ENCODE results near the gene PACC1. TPM values are rescaled to one million over a fixed set of nuclear protein-coding genes. Genes with fewer than 3 reads are reported as not detected.

Gene PACC1
- total and polyA plus RNA-seq, 10 of the 15 experiments (the other 5 are each of a cell fraction or from before 2014, with no cell fraction given) = 16.1 to 29.7 (median 19.3) TPM

- TF ChIP-seq E4F1 (IDR thresholded peaks at IDR 0.05; ENCODE audit: borderline replicate concordance, partially characterized antibody) (no peak), POLR2A (IDR thresholded peaks at IDR 0.05; ENCODE audit: low read depth, low read length) (no peak), BMI1 (IDR thresholded peaks at IDR 0.05; ENCODE audit: borderline replicate concordance) (no peak), SP1 (IDR thresholded peaks at IDR 0.05; ENCODE audit: low read depth, low read length) (no peak), ATF2 (IDR thresholded peaks at IDR 0.05; ENCODE audit: low read length) (no peak)
Measured at GRCh38 chr1:212329105-212329504, 85.6 kb downstream of the PACC1 start (continued).

- Histone ChIP-seq H4K20me1 (ENCODE audit: control insufficient read depth, insufficient read depth) (no peaks in the 10 kb centered on the region), H3K79me2 (ENCODE audit: control insufficient read depth, insufficient read depth, low read length) (no peaks in the 10 kb centered on the region; the same call in 1 of the 2 replicates), H3K9me3 (replicated peaks; ENCODE audit: control insufficient read depth, insufficient read depth, low read length) (no peaks in the 10 kb centered on the region), H2AFZ (ENCODE audit: control insufficient read depth, low read depth, low read length) (no peak overlapping the region), H3K4me3 (no peak overlapping the region), H3K36me3 (ENCODE audit: control insufficient read depth in 2 of 2, insufficient read depth in 2 of 2, low read length in 1 of 2) (peaks cover 0 to 5% of the 10 kb centered on the region in 2 experiments; a peak in 1 of 4 replicates), H3K9ac (ENCODE audit: control insufficient read depth, insufficient read depth, low read length) (no peak overlapping the region), H3K4me2 (ENCODE audit: control insufficient read depth, insufficient read depth) (no peak overlapping the region), H3K27ac (ENCODE audit: control insufficient read depth, insufficient read depth) (no peak overlapping the region), H3K27me3 (replicated peaks in 1 of 2; ENCODE audit: control insufficient read depth in 2 of 2, insufficient read depth in 2 of 2, low read length in 1 of 2) (no peaks in the 10 kb centered on the region), H3K4me1 (ENCODE audit: control insufficient read depth, insufficient read depth, low read length) (no peaks in the 10 kb centered on the region)
- intact Hi-C loops (cut with micrococcal nuclease; ENCODE audit: unreplicated experiment) (no loop called here), in situ Hi-C loops (cut with MboI) (no loop called here)
- WGBS (ENCODE audit: insufficient coverage, insufficient replicate concordance, low lambda C conversion rate, missing lambda C conversion rate) = 96% methylated on average over 4 of the region's 4 CpGs
- no TSS peak for BruUV-seq (replicated peaks)
- CTCF ChIA-PET = interaction anchor here (0.7 to 1.2 kb wide), 3 partner anchors 38 to 128 kb away, joined by 3 to 4 read pairs (median 4); no protein-coding TSS in a partner anchor
- SMC1A ChIA-PET (ENCODE audit: uncharacterized antibody, unreplicated experiment) = interaction anchor here (1.0 to 1.9 kb wide), 3 partner anchors 12 to 128 kb away, joined by 3 to 6 read pairs (median 6); no protein-coding TSS in a partner anchor
- no peak for DNase-seq (ENCODE audit: low read depth, low spot score)
- no peak for ATAC-seq
- RAD21 ChIA-PET (ENCODE audit: unreplicated experiment) = no interaction called here
- POLR2A ChIA-PET = no interaction called here
- no peak for FAIRE-seq
- TF ChIP-seq IRF5 (IDR thresholded peaks at IDR 0.05; ENCODE audit: borderline replicate concordance) (no peak), E2F8 (IDR thresholded peaks at IDR 0.05; ENCODE audit: low read depth, partially characterized antibody) (no peak), CEBPB (IDR thresholded peaks at IDR 0.05; ENCODE audit: borderline replicate concordance in 1 of 2, low read depth in 2 of 2, low read length in 2 of 2) (no peak), USF1 (IDR thresholded peaks at IDR 0.05; ENCODE audit: borderline replicate concordance, extremely low read length, insufficient read depth, low read depth, low read length) (no peak), CBFB (IDR thresholded peaks at IDR 0.05; ENCODE audit: low read depth) (no peak), RBBP5 (conservative IDR thresholded peaks at IDR 0.05) (no peak), HDAC6 (IDR thresholded peaks at IDR 0.05; ENCODE audit: unreplicated experiment) (no peak), SMAD5 (IDR thresholded peaks at IDR 0.05; ENCODE audit: low read depth) (no peak), SMC3 (IDR thresholded peaks at IDR 0.05; ENCODE audit: borderline replicate concordance, low read length) (no peak), YBX1 (IDR thresholded peaks at IDR 0.05) (no peak)
Measured at GRCh38 chr1:212328248-212328647, 86.4 kb downstream of the PACC1 start.
